Stomach smooth muscle (tissue), 2 donors: ENCODE results near the gene PPIB.

Source experiments
- H3K27ac ChIP-seq: one replicate; pipeline ENCODE4 v1.7.0; 2013; ENCODE audit warnings: mild to moderate bottlenecking, low read length, inconsistent platforms
- H3K27me3 ChIP-seq, 2 donors: one replicate each; pipeline ENCODE4 v1.7.0; 2013; ENCODE audit warnings: low read length in 2 of 2; ENCODE audit not compliant: insufficient read depth in 2 of 2, control insufficient read depth in 1 of 2
- H3K36me3 ChIP-seq, 2 donors: one replicate each; pipeline ENCODE4 v1.7.0; 2013; ENCODE audit warnings: low read length in 2 of 2; ENCODE audit not compliant: control insufficient read depth in 2 of 2, insufficient read depth in 2 of 2
- H3K4me1 ChIP-seq: one replicate; pipeline ENCODE4 v1.7.0; 2013; ENCODE audit warnings: low read length; ENCODE audit not compliant: control insufficient read depth, insufficient read depth
- H3K4me3 ChIP-seq, 2 donors: one replicate each; pipeline ENCODE4 v1.7.0; 2013; ENCODE audit warnings: low read length in 2 of 2
- H3K9ac ChIP-seq, 2 donors: one replicate each; pipeline ENCODE4 v1.7.0; 2013; ENCODE audit warnings: low read length in 2 of 2, mild to moderate bottlenecking in 1 of 2
- H3K9me3 ChIP-seq, 2 donors: one replicate each; pipeline ENCODE4 v1.7.0; 2013; ENCODE audit warnings: low read length in 2 of 2; ENCODE audit not compliant: control insufficient read depth in 2 of 2
- donor health status: healthy.
- donor health status: Pancreatic carcinoma.

The PPIB gene

GRCh38 chr15:64157599-64158125 is 5.2 kb downstream of the PPIB start:
- peaks cover 5 to 6% of the 10 kb centered on the region in 2 donors for H3K27me3 ChIP-seq
- H3K9ac ChIP-seq, result no peak overlapping the region
- H3K4me1 ChIP-seq, result peaks cover 33% of the 10 kb centered on the region
- H3K9me3 ChIP-seq, result no peaks in the 10 kb centered on the region
- no peak overlapping the region for H3K4me3 ChIP-seq
- H3K27ac ChIP-seq, result no peak overlapping the region
- H3K36me3 ChIP-seq, result peaks cover 48% of the 10 kb centered on the region in 2 donors

GRCh38 chr15:64156652-64157331 is 6.0 kb downstream of the PPIB start:
- Histone ChIP-seq H3K27ac (no peak overlapping the region), H3K9ac (no peak overlapping the region), H3K36me3 (peaks cover 46 to 48% of the 10 kb centered on the region in 2 donors), H3K9me3 (no peaks in the 10 kb centered on the region), H3K27me3 (peaks cover 9 to 15% of the 10 kb centered on the region in 2 donors), H3K4me3 (no peak overlapping the region), H3K4me1 (peaks cover 35% of the 10 kb centered on the region)

GRCh38 chr15:64155802-64156651 is 6.8 kb downstream of the PPIB start:
- Histone ChIP-seq H3K36me3 (peaks cover 44 to 46% of the 10 kb centered on the region in 2 donors), H3K27ac (no peak overlapping the region), H3K9me3 (no peaks in the 10 kb centered on the region), H3K4me3 (no peak overlapping the region), H3K9ac (no peak overlapping the region), H3K27me3 (peaks cover 12 to 22% of the 10 kb centered on the region in 2 donors), H3K4me1 (peaks cover 36% of the 10 kb centered on the region)

GRCh38 chr15:64153480-64154367 is 9.1 kb downstream of the PPIB start:
- peak overlapping the region in 1 of 2 donors; percentile 15 for H3K4me3 ChIP-seq
- peaks cover 14 to 26% of the 10 kb centered on the region in 2 donors for H3K27me3 ChIP-seq
- H3K9me3 ChIP-seq, result no peaks in the 10 kb centered on the region
- peak overlapping the region; percentile 31 for H3K27ac ChIP-seq
- H3K9ac ChIP-seq, result peak overlapping the region in 1 of 2 donors; percentile 21
- H3K36me3 ChIP-seq, result peaks cover 31 to 32% of the 10 kb centered on the region in 2 donors
- peaks cover 30% of the 10 kb centered on the region for H3K4me1 ChIP-seq

- Histone ChIP-seq H3K9ac (no peak overlapping the region), H3K36me3 (peaks cover 22 to 23% of the 10 kb centered on the region in 2 donors), H3K27ac (no peak overlapping the region), H3K27me3 (peaks cover 14 to 26% of the 10 kb centered on the region in 2 donors), H3K4me1 (peaks cover 26% of the 10 kb centered on the region), H3K9me3 (no peaks in the 10 kb centered on the region), H3K4me3 (peak overlapping the region in 1 of 2 donors; percentile 59)
Observed at GRCh38 chr15:64152507-64153387, 10.1 kb downstream of the PPIB start.

- H3K36me3 ChIP-seq, result peaks cover 13 to 14% of the 10 kb centered on the region in 2 donors
- no peak within 1 kb of the TSS for H3K27ac ChIP-seq
- H3K4me3 ChIP-seq, result peak within 1 kb of the TSS in 1 of 2 donors; percentile 59
- H3K9me3 ChIP-seq, result no peaks in the 10 kb centered on the region
- H3K9ac ChIP-seq, result no peak within 1 kb of the TSS
- peaks cover 26% of the 10 kb centered on the region for H3K4me1 ChIP-seq
- H3K27me3 ChIP-seq, result peaks cover 14 to 26% of the 10 kb centered on the region in 2 donors
Observed at GRCh38 chr15:64151727-64152506, 10.9 kb downstream of the PPIB start, which contains the start of gene SNX22. Gene SNX22 (plus strand): TSS chr15:64151731. CDS start chr15:64151776, 45 bp downstream.

- Histone ChIP-seq H3K27ac (no peak overlapping the region), H3K9ac (no peak overlapping the region), H3K4me3 (no peak overlapping the region), H3K9me3 (no peaks in the 10 kb centered on the region), H3K27me3 (peaks cover 14 to 26% of the 10 kb centered on the region in 2 donors), H3K4me1 (peaks cover 26% of the 10 kb centered on the region), H3K36me3 (peaks cover 0 to 6% of the 10 kb centered on the region in 2 donors)
Observed at GRCh38 chr15:64149893-64150578, 12.8 kb downstream of the PPIB start.

GRCh38 chr15:64149424-64149823 is 13.4 kb downstream of the PPIB start:
- no peak overlapping the region for H3K27ac ChIP-seq

More at GRCh38 chr15:64149424-64149823, 13.4 kb downstream of the PPIB start:
- peaks cover 26% of the 10 kb centered on the region for H3K4me1 ChIP-seq
- H3K36me3 ChIP-seq, result peaks cover 0 to 8% of the 10 kb centered on the region in 2 donors
- no peak overlapping the region for H3K9ac ChIP-seq
- no peak overlapping the region for H3K4me3 ChIP-seq
- H3K27me3 ChIP-seq, result peaks cover 14 to 26% of the 10 kb centered on the region in 2 donors
- H3K9me3 ChIP-seq, result no peaks in the 10 kb centered on the region
